HepG2 (cell line): ENCODE results near the gene CHRNB2. TPM values are rescaled to one million over a fixed set of nuclear protein-coding genes. Genes with fewer than 3 reads are reported as not detected.

Experiments used
- ATAC-seq: fragments of 200-7000 bp; cut with Tn5 transposase; 3 replicates; pipeline ENCODE4 v1.9.1; 2020; ENCODE audit warnings: mild to moderate bottlenecking, moderate library complexity
- BruUV-seq: library from RNA; stranded (reverse); fragments of 400-500 nt; replicated peaks from 2 replicates; lab custom pipeline; 2021; lab: Mats Ljungman, UMichigan
- CTCF ChIA-PET: fragments of 300-600 bp; formaldehyde crosslinking; extraction: SDS; loops from one replicate; lab custom pipeline; 2021; ENCODE audit warnings: low total read pairs, inconsistent platforms, low intra/inter-chr PET ratio; lab: Yijun Ruan, JAX
- POLR2A ChIA-PET: fragments of 350-600 bp; sonication (Branson Sonifier 250); formaldehyde crosslinking; loops from one replicate; lab custom pipeline; 2020; ENCODE audit warnings: antibody characterized with exemption, inconsistent platforms; lab: Yijun Ruan, JAX
- DNase-seq: peaks from one replicate; pipeline ENCODE4 v3.0.0-alpha.2; 2015; ENCODE audit warnings: low spot score
- FAIRE-seq: peaks from 3 replicates; lab custom pipeline; 2011; peaks lifted over from hg19 to GRCh38; lab: Jason Lieb, UNC
- H2AFZ ChIP-seq: one replicate; pipeline ENCODE4 v1.6.1; 2011; ENCODE audit warnings: low read length, inconsistent platforms
- H3K27ac ChIP-seq: fragments of 300-600 bp; 3 replicates; pipeline ENCODE4 v1.8.0; 2011; ENCODE audit warnings: mixed run types, mild to moderate bottlenecking, mixed read lengths, low read length, inconsistent platforms; ENCODE audit not compliant: insufficient read depth; ENCODE audit errors: extremely low read length
- H3K27me3 ChIP-seq, 2 experiments: fragments of 200-600 bp in 1 of 2; 2 replicates in 1 of 2; 3 replicates in 1 of 2; pipeline versions ENCODE4 v1.6.0 to v1.8.0; 2011; ENCODE audit warnings: low read length in 2 of 2, mild to moderate bottlenecking in 2 of 2, moderate library complexity in 2 of 2, inconsistent platforms in 1 of 2; ENCODE audit not compliant: insufficient read depth in 2 of 2, control insufficient read depth in 1 of 2
- H3K36me3 ChIP-seq, 2 experiments: fragments of 200-600 bp in 1 of 2; replicated peaks in 1 of 2; 2 replicates in 1 of 2; 3 replicates in 1 of 2; pipeline versions ENCODE4 v1.5.1 to v1.8.0; 2011; ENCODE audit warnings: low read length in 2 of 2, inconsistent platforms in 1 of 2; ENCODE audit not compliant: insufficient read depth in 2 of 2, control insufficient read depth in 1 of 2
- H3K4me1 ChIP-seq: 2 replicates; pipeline ENCODE4 v1.5.1; 2012; ENCODE audit warnings: low read length, inconsistent platforms; ENCODE audit not compliant: insufficient read depth
- H3K4me2 ChIP-seq: 2 replicates; pipeline ENCODE4 v1.6.0; 2011; ENCODE audit warnings: low read depth, low read length, inconsistent platforms
- H3K4me3 ChIP-seq, 3 experiments: fragments of 200-600 bp in 1 of 3; sonication (generic), shearing (Covaris generic) in 1 of 3; replicated peaks in 1 of 3; 2 replicates each; pipeline ENCODE4 v1.5.1; 2011 to 2016; ENCODE audit warnings: low read length in 3 of 3, inconsistent platforms in 2 of 3, low read depth in 2 of 3, mild to moderate bottlenecking in 2 of 3, control low read depth in 1 of 3, mixed read lengths in 1 of 3; ENCODE audit not compliant: insufficient read depth in 1 of 3
- H3K79me2 ChIP-seq: one replicate; pipeline ENCODE4 v1.6.1; 2011; ENCODE audit warnings: low read length, inconsistent platforms; ENCODE audit not compliant: insufficient read depth
- H3K9ac ChIP-seq: 2 replicates; pipeline ENCODE4 v1.6.0; 2011; ENCODE audit warnings: mild to moderate bottlenecking, low read depth, low read length, inconsistent platforms; ENCODE audit not compliant: insufficient read depth
- H3K9me3 ChIP-seq: 2 replicates; pipeline ENCODE4 v1.5.1; 2012; ENCODE audit warnings: mild to moderate bottlenecking, low read length
- H4K20me1 ChIP-seq: 2 replicates; pipeline ENCODE4 v1.6.0; 2011; ENCODE audit warnings: inconsistent platforms, mild to moderate bottlenecking, low read length, moderate library complexity; ENCODE audit not compliant: insufficient read depth
- ATF1 ChIP-seq: IDR thresholded peaks from 2 replicates; pipeline ENCODE4 v1.6.1; 2016; ENCODE audit warnings: mild to moderate bottlenecking, control low read depth
- BORCS8-MEF2B ChIP-seq: sonication (generic); formaldehyde crosslinking; IDR thresholded peaks from 2 replicates; pipeline ENCODE4 v1.8.0; 2022; ENCODE audit warnings: mild to moderate bottlenecking, missing genetic modification reagents
- FIP1L1 ChIP-seq: fragments of 200-400 bp; formaldehyde crosslinking; IDR thresholded peaks from 2 replicates; pipeline ENCODE4 v1.6.1; 2018; ENCODE audit warnings: low read depth, mild to moderate bottlenecking, low read length, moderate library complexity, borderline replicate concordance; ENCODE audit not compliant: insufficient read depth
- KDM3A ChIP-seq: IDR thresholded peaks from 2 replicates; pipeline ENCODE4 v1.6.1; 2018; ENCODE audit warnings: low read depth, missing compliant biosample characterization
- KMT2B ChIP-seq: IDR thresholded peaks from 2 replicates; pipeline ENCODE4 v1.6.1; 2016; ENCODE audit warnings: missing genetic modification reagents, missing compliant biosample characterization
- MEIS2 ChIP-seq: sonication (generic); formaldehyde crosslinking; IDR thresholded peaks from 2 replicates; pipeline ENCODE4 v1.9.0; 2021; ENCODE audit warnings: mild to moderate bottlenecking, missing genetic modification reagents
- MTF1 ChIP-seq: sonication (generic); formaldehyde crosslinking; IDR thresholded peaks from 2 replicates; pipeline ENCODE4 v1.5.0; 2020; ENCODE audit warnings: missing genetic modification reagents
- MXI1 ChIP-seq: IDR thresholded peaks from 3 replicates; pipeline ENCODE4 v1.6.1; 2012; ENCODE audit warnings: low read depth, low read length, inconsistent platforms, borderline replicate concordance
- NFE2L1 ChIP-seq: sonication (generic); formaldehyde crosslinking; IDR thresholded peaks from 2 replicates; pipeline ENCODE4 v1.4.0; 2020; ENCODE audit warnings: missing genetic modification reagents, mild to moderate bottlenecking, borderline replicate concordance
- PLRG1 ChIP-seq: fragments of 450-650 bp; conservative IDR thresholded peaks from 2 replicates; pipeline ENCODE4 v1.6.1; 2016
- RBM39 ChIP-seq: fragments of 200-400 bp; formaldehyde crosslinking; IDR thresholded peaks from one replicate; pipeline ENCODE4 v1.6.1; 2018; ENCODE audit warnings: antibody characterized with exemption, mild to moderate bottlenecking, low read depth, low read length; ENCODE audit not compliant: poor library complexity, severe bottlenecking
- REPIN1 ChIP-seq: sonication (generic); formaldehyde crosslinking; IDR thresholded peaks from 2 replicates; pipeline ENCODE4 v1.8.0; 2022; ENCODE audit warnings: missing genetic modification reagents, low read depth, mild to moderate bottlenecking, borderline replicate concordance
- SMARCC2 ChIP-seq: fragments of 450-650 bp; IDR thresholded peaks from 2 replicates; pipeline ENCODE4 v1.6.1; 2017; ENCODE audit warnings: antibody characterized with exemption, mild to moderate bottlenecking
- SYNCRIP ChIP-seq: fragments of 200-400 bp; formaldehyde crosslinking; IDR thresholded peaks from 2 replicates; pipeline ENCODE4 v1.6.1; 2018; ENCODE audit warnings: mild to moderate bottlenecking, low read depth, low read length; ENCODE audit not compliant: insufficient read depth
- TEAD2 ChIP-seq: sonication (generic); formaldehyde crosslinking; IDR thresholded peaks from 2 replicates; pipeline ENCODE4 v1.9.0; 2021; ENCODE audit warnings: missing genetic modification reagents
- ZNF703 ChIP-seq: sonication (generic); formaldehyde crosslinking; IDR thresholded peaks from 2 replicates; pipeline ENCODE4 v1.5.1; 2020; ENCODE audit warnings: missing genetic modification reagents, mild to moderate bottlenecking, moderate library complexity, borderline replicate concordance
- ZNF883 ChIP-seq: sonication (generic); formaldehyde crosslinking; IDR thresholded peaks from 2 replicates; pipeline ENCODE4 v1.5.1; 2020; ENCODE audit warnings: mild to moderate bottlenecking, missing genetic modification reagents; ENCODE audit errors: not compliant biosample characterization
- in situ Hi-C: cut with HindIII; loops from 2 replicates; pipeline ENCODE4 v1.10.0; 2017; ENCODE audit warnings: low pct_unique_long_range_greater_than_20kb; ENCODE audit not compliant: extremely low pct_ligation_motif_present
- intact Hi-C: fragments of 100-400 bp; cut with micrococcal nuclease; formaldehyde crosslinking; loops from one replicate; pipeline ENCODE4 v1.10.0; 2022; ENCODE audit not compliant: unreplicated experiment
- polyA plus RNA-seq, 8 experiments: library from polyadenylated mRNA; depleted of rRNA in 3 of 8; stranded (reverse) in 7 of 8; unstranded in 1 of 8; fragments of >200 nt; fragmentation: Illumina TruSeq in 4 of 8; extraction: Trizol in 4 of 8; gene quantifications; 2 replicates each; pipeline versions ENCODE4 v1.2.1 to v1.2.3, GENCODE V29; 2011 to 2016; ENCODE audit warnings: low read depth in 4 of 8, missing spikeins in 1 of 8, mixed read lengths in 1 of 8; ENCODE audit not compliant: insufficient read depth in 1 of 8
- total RNA-seq, 5 experiments: library from RNA; depleted of rRNA; stranded (reverse); fragments of >200 nt; fragmentation: Illumina TruSeq; extraction: Trizol; gene quantifications; 2 replicates each; pipeline ENCODE4 v1.2.3, GENCODE V29; 2016; ENCODE audit warnings: low read depth in 1 of 5
- TF ChIP-seq, protein P1 (sequence below): IDR thresholded peaks from 2 replicates; pipeline ENCODE4 v1.6.1; 2016
- TF ChIP-seq, protein P2 (sequence below): IDR thresholded peaks from 2 replicates; pipeline ENCODE4 v1.4.0; 2020; ENCODE audit warnings: mild to moderate bottlenecking, missing genetic modification reagents
- TF ChIP-seq, protein P3 (sequence below): sonication (generic); formaldehyde crosslinking; IDR thresholded peaks from 2 replicates; pipeline ENCODE4 v1.8.1; 2023; ENCODE audit warnings: mild to moderate bottlenecking, inconsistent platforms, moderate library complexity, missing genetic modification reagents, borderline replicate concordance

The CHRNB2 gene
- total and polyA plus RNA-seq, 2 of the 13 experiments (the other 11 are each of a cell fraction or from before 2014, with no cell fraction given), result 0.03 to 0.07 TPM

DNA sequence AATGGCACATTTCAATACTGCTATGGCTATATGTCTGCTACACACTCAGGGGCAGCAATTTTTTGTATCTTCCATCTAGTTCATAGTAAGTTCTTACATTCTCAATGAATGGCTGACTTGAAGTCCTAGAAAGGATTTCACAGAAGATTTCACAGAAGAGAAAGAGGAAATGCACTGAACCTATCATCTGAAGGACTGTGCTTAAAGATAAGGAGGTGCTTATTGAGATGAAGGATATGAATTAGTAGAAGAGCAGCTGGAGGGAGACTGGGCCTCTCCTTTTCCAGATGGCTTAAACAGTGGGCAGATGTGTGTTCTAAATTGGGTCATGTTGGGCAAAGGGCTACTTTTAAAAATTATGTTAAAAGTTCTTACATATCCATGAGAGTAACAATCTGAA is 25.8 kb downstream of the CHRNB2 start:
- CTCF ChIA-PET, result no interaction called here

More for the DNA sequence above, 25.8 kb downstream of the CHRNB2 start:
- POLR2A ChIA-PET, result no interaction called here
- BruUV-seq, result no TSS peak
- no peaks in the 10 kb centered on the region for H3K27me3 ChIP-seq
- H3K4me2 ChIP-seq, result no peak overlapping the region
- no peak overlapping the region for H3K4me3 ChIP-seq
- 0 out of 2 replicates have a peak, but pooled peaks cover 7% of the 10 kb centered on the region for H3K4me1 ChIP-seq
- DNase-seq, result no peak
- no peak for FAIRE-seq
- ATAC-seq, result no peak
- TF ChIP-seq MEIS2 (CRISPR knock-in tag) (no peak), RBM39 (no peak), SYNCRIP (no peak), NFE2L1 (no peak), ZNF703 (CRISPR knock-in tag) (no peak), MTF1 (CRISPR knock-in tag) (no peak), MXI1 (no peak), PLRG1 (no peak), TEAD2 (CRISPR knock-in tag) (no peak), KDM3A (CRISPR knock-in tag) (no peak), KMT2B (CRISPR knock-in tag) (no peak), BORCS8-MEF2B (CRISPR knock-in tag) (no peak), FIP1L1 (no peak), ATF1 (no peak), REPIN1 (CRISPR knock-in tag) (no peak), SMARCC2 (no peak), ZNF883 (CRISPR knock-in tag) (no peak)
- TF ChIP-seq, protein P1, sequence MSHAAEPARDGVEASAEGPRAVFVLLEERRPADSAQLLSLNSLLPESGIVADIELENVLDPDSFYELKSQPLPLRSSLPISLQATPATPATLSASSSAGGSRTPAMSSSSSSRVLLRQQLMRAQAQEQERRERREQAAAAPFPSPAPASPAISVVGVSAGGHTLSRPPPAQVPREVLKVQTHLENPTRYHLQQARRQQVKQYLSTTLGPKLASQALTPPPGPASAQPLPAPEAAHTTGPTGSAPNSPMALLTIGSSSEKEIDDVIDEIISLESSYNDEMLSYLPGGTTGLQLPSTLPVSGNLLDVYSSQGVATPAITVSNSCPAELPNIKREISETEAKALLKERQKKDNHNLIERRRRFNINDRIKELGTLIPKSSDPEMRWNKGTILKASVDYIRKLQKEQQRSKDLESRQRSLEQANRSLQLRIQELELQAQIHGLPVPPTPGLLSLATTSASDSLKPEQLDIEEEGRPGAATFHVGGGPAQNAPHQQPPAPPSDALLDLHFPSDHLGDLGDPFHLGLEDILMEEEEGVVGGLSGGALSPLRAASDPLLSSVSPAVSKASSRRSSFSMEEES (CRISPR knock-in tag), result no peak
- TF ChIP-seq, protein P2, sequence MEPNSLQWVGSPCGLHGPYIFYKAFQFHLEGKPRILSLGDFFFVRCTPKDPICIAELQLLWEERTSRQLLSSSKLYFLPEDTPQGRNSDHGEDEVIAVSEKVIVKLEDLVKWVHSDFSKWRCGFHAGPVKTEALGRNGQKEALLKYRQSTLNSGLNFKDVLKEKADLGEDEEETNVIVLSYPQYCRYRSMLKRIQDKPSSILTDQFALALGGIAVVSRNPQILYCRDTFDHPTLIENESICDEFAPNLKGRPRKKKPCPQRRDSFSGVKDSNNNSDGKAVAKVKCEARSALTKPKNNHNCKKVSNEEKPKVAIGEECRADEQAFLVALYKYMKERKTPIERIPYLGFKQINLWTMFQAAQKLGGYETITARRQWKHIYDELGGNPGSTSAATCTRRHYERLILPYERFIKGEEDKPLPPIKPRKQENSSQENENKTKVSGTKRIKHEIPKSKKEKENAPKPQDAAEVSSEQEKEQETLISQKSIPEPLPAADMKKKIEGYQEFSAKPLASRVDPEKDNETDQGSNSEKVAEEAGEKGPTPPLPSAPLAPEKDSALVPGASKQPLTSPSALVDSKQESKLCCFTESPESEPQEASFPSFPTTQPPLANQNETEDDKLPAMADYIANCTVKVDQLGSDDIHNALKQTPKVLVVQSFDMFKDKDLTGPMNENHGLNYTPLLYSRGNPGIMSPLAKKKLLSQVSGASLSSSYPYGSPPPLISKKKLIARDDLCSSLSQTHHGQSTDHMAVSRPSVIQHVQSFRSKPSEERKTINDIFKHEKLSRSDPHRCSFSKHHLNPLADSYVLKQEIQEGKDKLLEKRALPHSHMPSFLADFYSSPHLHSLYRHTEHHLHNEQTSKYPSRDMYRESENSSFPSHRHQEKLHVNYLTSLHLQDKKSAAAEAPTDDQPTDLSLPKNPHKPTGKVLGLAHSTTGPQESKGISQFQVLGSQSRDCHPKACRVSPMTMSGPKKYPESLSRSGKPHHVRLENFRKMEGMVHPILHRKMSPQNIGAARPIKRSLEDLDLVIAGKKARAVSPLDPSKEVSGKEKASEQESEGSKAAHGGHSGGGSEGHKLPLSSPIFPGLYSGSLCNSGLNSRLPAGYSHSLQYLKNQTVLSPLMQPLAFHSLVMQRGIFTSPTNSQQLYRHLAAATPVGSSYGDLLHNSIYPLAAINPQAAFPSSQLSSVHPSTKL, result no peak
- TF ChIP-seq, protein P3, sequence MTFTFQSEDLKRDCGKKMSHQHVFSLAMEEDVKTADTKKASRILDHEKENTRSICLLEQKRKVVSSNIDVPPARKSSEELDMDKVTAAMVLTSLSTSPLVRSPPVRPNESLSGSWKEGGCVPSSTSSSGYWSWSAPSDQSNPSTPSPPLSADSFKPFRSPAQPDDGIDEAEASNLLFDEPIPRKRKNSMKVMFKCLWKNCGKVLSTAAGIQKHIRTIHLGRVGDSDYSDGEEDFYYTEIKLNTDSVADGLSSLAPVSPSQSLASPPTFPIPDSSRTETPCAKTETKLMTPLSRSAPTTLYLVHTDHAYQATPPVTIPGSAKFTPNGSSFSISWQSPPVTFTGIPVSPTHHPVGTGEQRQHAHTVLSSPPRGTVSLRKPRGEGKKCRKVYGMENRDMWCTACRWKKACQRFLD (CRISPR knock-in tag), result no peak
- H3K36me3 ChIP-seq, result peaks cover 36 to 96% of the 10 kb centered on the region in 2 experiments
- H3K9me3 ChIP-seq, result no peaks in the 10 kb centered on the region
- in situ Hi-C loops, result no loop called here
- H3K79me2 ChIP-seq, result no peaks in the 10 kb centered on the region
- peaks cover 7% of the 10 kb centered on the region; the same call in 1 of the 2 replicates for H4K20me1 ChIP-seq
- H3K9ac ChIP-seq, result no peak overlapping the region
- no peak overlapping the region for H2AFZ ChIP-seq
- intact Hi-C loops, result no loop called here
- H3K27ac ChIP-seq, result no peak overlapping the region
